H9 (cell line): ENCODE results near the gene SRGAP3. TPM values are rescaled to one million over a fixed set of nuclear protein-coding genes. Genes with fewer than 3 reads are reported as not detected.

ENCODE experiments used
- DNase-seq: peaks from one replicate; pipeline ENCODE4 v3.0.0-alpha.2; 2017
- H2AFZ ChIP-seq: one replicate; pipeline ENCODE4 v1.6.1; 2013; ENCODE audit warnings: mild to moderate bottlenecking, low read length, control low read depth, moderate library complexity
- H2AK5ac ChIP-seq: 2 replicates; pipeline ENCODE4 v1.6.1; 2013; ENCODE audit warnings: low read length, control low read depth, mixed read lengths; ENCODE audit not compliant: insufficient read length
- H2BK120ac ChIP-seq: one replicate; pipeline ENCODE4 v1.6.1; 2013; ENCODE audit warnings: low read depth, mild to moderate bottlenecking, low read length, control low read depth, inconsistent platforms; ENCODE audit not compliant: poor library complexity, severe bottlenecking
- H2BK12ac ChIP-seq: 2 replicates; pipeline ENCODE4 v1.6.1; 2013; ENCODE audit warnings: low read length, control low read depth, mixed read lengths, low read depth; ENCODE audit not compliant: insufficient read length
- H2BK15ac ChIP-seq: 2 replicates; pipeline ENCODE4 v1.6.1; 2013; ENCODE audit warnings: low read depth, low read length, control low read depth
- H2BK20ac ChIP-seq: one replicate; pipeline ENCODE4 v1.6.1; 2013; ENCODE audit warnings: low read depth, mild to moderate bottlenecking, low read length, control low read depth, inconsistent platforms; ENCODE audit not compliant: poor library complexity, severe bottlenecking
- H2BK5ac ChIP-seq: 2 replicates; pipeline ENCODE4 v1.6.1; 2013; ENCODE audit warnings: low read length, control low read depth, mixed read lengths; ENCODE audit not compliant: insufficient read length
- H3K14ac ChIP-seq: 2 replicates; pipeline ENCODE4 v1.6.1; 2013; ENCODE audit warnings: low read length, control low read depth; ENCODE audit not compliant: insufficient read depth
- H3K18ac ChIP-seq: 2 replicates; pipeline ENCODE4 v1.6.1; 2013; ENCODE audit warnings: low read depth, mild to moderate bottlenecking, mixed read lengths, low read length, control low read depth; ENCODE audit not compliant: insufficient read length
- H3K23ac ChIP-seq: 2 replicates; pipeline ENCODE4 v1.6.1; 2013; ENCODE audit warnings: low read length, control low read depth, mixed read lengths, low read depth; ENCODE audit not compliant: insufficient read length
- H3K23me2 ChIP-seq: 2 replicates; pipeline ENCODE4 v1.6.1; 2013; ENCODE audit warnings: low read depth, mild to moderate bottlenecking, mixed read lengths, low read length, control low read depth; ENCODE audit not compliant: insufficient read length, poor library complexity, severe bottlenecking
- H3K27ac ChIP-seq: 2 replicates; pipeline ENCODE4 v1.5.1; 2013; ENCODE audit warnings: low read length, control low read depth, mixed read lengths, low read depth; ENCODE audit not compliant: insufficient read length
- H3K27me3 ChIP-seq: 2 replicates; pipeline ENCODE4 v1.6.1; 2013; ENCODE audit warnings: low read length, control low read depth, inconsistent platforms; ENCODE audit not compliant: insufficient read depth
- H3K4ac ChIP-seq: 2 replicates; pipeline ENCODE4 v1.6.1; 2013; ENCODE audit warnings: low read depth, mild to moderate bottlenecking, control low read depth, inconsistent platforms, low read length, moderate library complexity
- H3K4me1 ChIP-seq: 2 replicates; pipeline ENCODE4 v1.6.1; 2013; ENCODE audit warnings: low read length, control low read depth, inconsistent platforms; ENCODE audit not compliant: insufficient read depth
- H3K4me2 ChIP-seq: 2 replicates; pipeline ENCODE4 v1.6.1; 2013; ENCODE audit warnings: low read length, control low read depth, mixed read lengths; ENCODE audit not compliant: insufficient read length, insufficient read depth
- H3K56ac ChIP-seq: 2 replicates; pipeline ENCODE4 v1.6.1; 2013; ENCODE audit warnings: low read depth, mild to moderate bottlenecking, mixed read lengths, low read length, control low read depth; ENCODE audit not compliant: insufficient read length
- H3K79me1 ChIP-seq: 2 replicates; pipeline ENCODE4 v1.6.1; 2013; ENCODE audit warnings: low read depth, mild to moderate bottlenecking, moderate library complexity, low read length, control low read depth, inconsistent platforms; ENCODE audit not compliant: insufficient read depth, poor library complexity, severe bottlenecking
- H3K79me2 ChIP-seq: 2 replicates; pipeline ENCODE4 v1.6.1; 2013; ENCODE audit warnings: low read length, control low read depth, inconsistent platforms; ENCODE audit not compliant: insufficient read depth
- H3K9ac ChIP-seq: 2 replicates; pipeline ENCODE4 v1.6.1; 2013; ENCODE audit warnings: low read length, control low read depth, mixed read lengths; ENCODE audit not compliant: insufficient read length; ENCODE audit errors: extremely low read depth
- H3K9me3 ChIP-seq: one replicate; pipeline ENCODE4 v1.6.1; 2013; ENCODE audit warnings: low read depth, low read length, inconsistent platforms; ENCODE audit not compliant: control insufficient read depth
- H3T11ph ChIP-seq: one replicate; pipeline ENCODE4 v1.6.1; 2013; ENCODE audit warnings: mild to moderate bottlenecking, low read length, control low read depth, inconsistent platforms
- H4K20me1 ChIP-seq: one replicate; pipeline ENCODE4 v1.6.1; 2013; ENCODE audit not compliant: control insufficient read depth, insufficient read length, insufficient read depth
- H4K5ac ChIP-seq: 2 replicates; pipeline ENCODE4 v1.6.1; 2013; ENCODE audit warnings: low read depth, mild to moderate bottlenecking, mixed read lengths, low read length, control low read depth; ENCODE audit not compliant: insufficient read length
- H4K8ac ChIP-seq: replicated peaks from 2 replicates; pipeline ENCODE4 v1.6.1; 2013; ENCODE audit warnings: low read length, control low read depth, mixed read lengths, low read depth; ENCODE audit not compliant: insufficient read length
- H4K91ac ChIP-seq: 2 replicates; pipeline ENCODE4 v1.6.1; 2013; ENCODE audit warnings: low read depth, mild to moderate bottlenecking, moderate library complexity, mixed read lengths, low read length, control low read depth; ENCODE audit not compliant: insufficient read length
- H3K27ac Mint-ChIP-seq, 3 experiments: 2 replicates in 2 of 3; 3 replicates in 1 of 3; pipeline ENCODE4 v1.8.0; 2020 to 2021; ENCODE audit warnings: mixed read lengths in 3 of 3, mild to moderate bottlenecking in 1 of 3, moderate library complexity in 1 of 3
- H3K27me3 Mint-ChIP-seq: 2 replicates; pipeline ENCODE4 v1.8.0; 2021; ENCODE audit warnings: low read depth, mild to moderate bottlenecking, moderate library complexity, mixed read lengths
- H3K36me3 Mint-ChIP-seq, 3 experiments: 2 replicates in 2 of 3; 3 replicates in 1 of 3; pipeline ENCODE4 v1.8.0; 2020 to 2021; ENCODE audit warnings: low read depth in 3 of 3, mixed read lengths in 3 of 3; ENCODE audit not compliant: insufficient read depth in 1 of 3
- H3K4me1 Mint-ChIP-seq, 2 experiments: 2 replicates each; pipeline ENCODE4 v1.8.0; 2020; ENCODE audit warnings: mixed read lengths in 2 of 2
- H3K4me3 Mint-ChIP-seq, 2 experiments: 2 replicates in 1 of 2; 3 replicates in 1 of 2; pipeline ENCODE4 v1.8.0; 2020 to 2021; ENCODE audit warnings: mild to moderate bottlenecking in 2 of 2, mixed read lengths in 2 of 2, moderate library complexity in 1 of 2
- H3K9me3 Mint-ChIP-seq, 2 experiments: 2 replicates in 1 of 2; 3 replicates in 1 of 2; pipeline ENCODE4 v1.8.0; 2020; ENCODE audit warnings: mild to moderate bottlenecking in 2 of 2, mixed read lengths in 2 of 2, moderate library complexity in 1 of 2
- CTCF ChIP-seq: fragments of 200-600 bp; sonication (generic); conservative IDR thresholded peaks from 3 replicates; pipeline ENCODE4 v1.8.0; 2021; ENCODE audit warnings: antibody characterized with exemption, mild to moderate bottlenecking
- WGBS: extraction: QIAGEN DNeasy Blood & Tissue Kit; methylation state at CpG from one replicate; pipeline ENCODE4 v1.1.7; 2013; ENCODE audit warnings: missing lambda C conversion rate, low lambda C conversion rate, mixed read lengths; ENCODE audit not compliant: insufficient read length; ENCODE audit errors: extremely low coverage; 5-methylcytosine and 5-hydroxymethylcytosine counted together
- total RNA-seq: library from RNA; stranded (reverse); gene quantifications from 2 replicates; pipeline ENCODE4 v1.2.1, GENCODE V29; 2021

SRGAP3 gene
- total RNA-seq, 1 experiment from 2014 or later, result 3.4 TPM

- no peak overlapping the region for H4K5ac ChIP-seq
- no peak for DNase-seq
- peak overlapping the region in 1 of 3 experiments; percentile 14; a peak in 1 of 7 replicates for H3K27ac Mint-ChIP-seq
- no peaks in the 10 kb centered on the region for H3K79me1 ChIP-seq
- no peaks in the 10 kb centered on the region for H4K20me1 ChIP-seq
- no peak overlapping the region for H3T11ph ChIP-seq
- H3K79me2 ChIP-seq, result no peaks in the 10 kb centered on the region
- H3K27me3 ChIP-seq, result no peaks in the 10 kb centered on the region
- H3K23ac ChIP-seq, result no peak overlapping the region
- no peaks in the 10 kb centered on the region for H3K9me3 ChIP-seq
- H3K4me2 ChIP-seq, result no peak overlapping the region
- no peak overlapping the region for H3K14ac ChIP-seq
- H2BK120ac ChIP-seq, result no peak overlapping the region
- no peak overlapping the region for H3K4ac ChIP-seq
- no peaks in the 10 kb centered on the region for H3K23me2 ChIP-seq
- no peak overlapping the region for H2BK20ac ChIP-seq
- no peaks in the 10 kb centered on the region for H3K27me3 Mint-ChIP-seq
- H2AK5ac ChIP-seq, result no peak overlapping the region
- H2BK12ac ChIP-seq, result no peak overlapping the region
- no peak overlapping the region for H2BK15ac ChIP-seq
- H3K27ac ChIP-seq, result no peak overlapping the region
- no peak overlapping the region for H4K91ac ChIP-seq
- peaks cover 38 to 44% of the 10 kb centered on the region in 2 experiments for H3K4me1 Mint-ChIP-seq
- H3K56ac ChIP-seq, result no peak overlapping the region
- WGBS, result no CpG with 5 or more reads among the region's 15 CpGs
- H3K9me3 Mint-ChIP-seq, result no peaks in the 10 kb centered on the region
- H3K4me3 Mint-ChIP-seq, result no peak overlapping the region
- H3K36me3 Mint-ChIP-seq, result no peaks in the 10 kb centered on the region
- H4K8ac ChIP-seq, result no peak overlapping the region
- no peak overlapping the region for H2AFZ ChIP-seq
- no peaks in the 10 kb centered on the region for H3K4me1 ChIP-seq
- no peak overlapping the region for H2BK5ac ChIP-seq
- no peak overlapping the region for H3K18ac ChIP-seq
- H3K9ac ChIP-seq, result no peak overlapping the region
- TF ChIP-seq CTCF, result no peak
These were observed 226.9 kb downstream of the SRGAP3 start for GRCh38 chr3:9022305-9023225.
